Hindlimb muscle (tissue), 1 donor: ENCODE data around the gene IL1R2. TPM values are rescaled to one million over a fixed set of nuclear protein-coding genes. Genes with fewer than 3 reads are reported as not detected.
A peak's percentile ranks its signal among the peaks of the same experiment; 100 is the strongest.

Source experiments
- DNase-seq: peaks from one replicate; pipeline ENCODE4 v3.0.0-alpha.2; 2013
- polyA plus RNA-seq: library from polyadenylated mRNA; unstranded; fragments of 120-200 nt; gene quantifications from one replicate; pipeline ENCODE4 v1.2.1, GENCODE V29; 2013; ENCODE audit not compliant: insufficient read length

The IL1R2 gene
- polyA plus RNA-seq: 0.31 TPM

- no peak for DNase-seq
Measured at GRCh38 chr2:101991721-101992145, at the start of gene IL1R2. TSS of gene IL1R2 (plus strand) at chr2:101991960. CDS start at chr2:102008576, 16,616 bp downstream.

- DNase-seq: no peak
Measured at GRCh38 chr2:101942851-101943250, 48.9 kb upstream of the IL1R2 start.

GRCh38 chr2:101946372-101947039, 45.3 kb upstream of the IL1R2 start:
- no peak for DNase-seq

GRCh38 chr2:101947374-101947773, 44.4 kb upstream of the IL1R2 start:
- no peak for DNase-seq

- no peak for DNase-seq
Measured at GRCh38 chr2:101948625-101949155, 43.1 kb upstream of the IL1R2 start.

GRCh38 chr2:101949304-101949703, 42.5 kb upstream of the IL1R2 start:
- DNase-seq: no peak

- no peak for DNase-seq
Measured at GRCh38 chr2:101951296-101951695, 40.5 kb upstream of the IL1R2 start.

- no peak for DNase-seq
Measured at GRCh38 chr2:101952551-101952950, 39.2 kb upstream of the IL1R2 start.

GRCh38 chr2:101956465-101957438, 35.0 kb upstream of the IL1R2 start:
- DNase-seq: no peak

- no peak for DNase-seq
Measured at GRCh38 chr2:101958061-101958460, 33.7 kb upstream of the IL1R2 start.

- no peak for DNase-seq
Measured at GRCh38 chr2:101960819-101961337, 30.9 kb upstream of the IL1R2 start.

GRCh38 chr2:101961338-101962191, 30.2 kb upstream of the IL1R2 start:
- DNase-seq: peak; percentile 68

GRCh38 chr2:101962309-101962708, 29.5 kb upstream of the IL1R2 start:
- DNase-seq: no peak

GRCh38 chr2:101963198-101963597, 28.6 kb upstream of the IL1R2 start:
- DNase-seq: no peak

GRCh38 chr2:101967826-101968513, 23.8 kb upstream of the IL1R2 start:
- no peak for DNase-seq

GRCh38 chr2:101969723-101970122, 22.0 kb upstream of the IL1R2 start:
- no peak for DNase-seq

- no peak for DNase-seq
Measured at GRCh38 chr2:101970901-101971300, 20.9 kb upstream of the IL1R2 start.

- no peak for DNase-seq
Measured at GRCh38 chr2:101971836-101972235, 19.9 kb upstream of the IL1R2 start.

- no peak for DNase-seq
Measured at GRCh38 chr2:101972621-101973434, 18.9 kb upstream of the IL1R2 start.

- no peak for DNase-seq
Measured at GRCh38 chr2:101974663-101975062, 17.1 kb upstream of the IL1R2 start.
